Renal cortical epithelial cell (primary cell): ENCODE results near the gene ZSCAN22. TPM values are rescaled to one million over a fixed set of nuclear protein-coding genes. Genes with fewer than 3 reads are reported as not detected.

Experiments used
- DNase-seq: peaks from one replicate; pipeline ENCODE4 v3.0.0-alpha.2; 2011; ENCODE audit warnings: low read depth
- total RNA-seq: library from RNA; depleted of rRNA; stranded (reverse); fragments of >200 nt; gene quantifications from 2 replicates; pipeline ENCODE4 v1.2.3, GENCODE V29; 2014

Gene ZSCAN22
- total RNA-seq, 1 donor from 2014 or later = 4.0 TPM

- no peak for DNase-seq
Measured at GRCh38 chr19:58351558-58351878, 24.7 kb downstream of the ZSCAN22 start.

GRCh38 chr19:58351990-58352755 is 25.4 kb downstream of the ZSCAN22 start:
- no peak for DNase-seq

- no peak for DNase-seq
Measured at GRCh38 chr19:58352760-58353671, 26.2 kb downstream of the ZSCAN22 start, which contains the start of gene A1BG. A1BG (minus strand) TSS chr19:58353492; CDS start chr19:58353437, 55 bp downstream.

GRCh38 chr19:58353717-58354477 is 27.1 kb downstream of the ZSCAN22 start:
- no peak for DNase-seq

GRCh38 chr19:58354478-58355030 is 27.8 kb downstream of the ZSCAN22 start:
- DNase-seq = no peak

GRCh38 chr19:58355215-58355796 is 28.5 kb downstream of the ZSCAN22 start:
- no peak for DNase-seq

GRCh38 chr19:58355908-58356765 is 29.3 kb downstream of the ZSCAN22 start:
- no peak for DNase-seq

GRCh38 chr19:58356766-58357480 is 30.1 kb downstream of the ZSCAN22 start:
- DNase-seq = no peak

- DNase-seq = no peak
Measured at GRCh38 chr19:58357481-58358145, 30.8 kb downstream of the ZSCAN22 start.

- no peak for DNase-seq
Measured at GRCh38 chr19:58361900-58362271, 35.1 kb downstream of the ZSCAN22 start.

GRCh38 chr19:58362272-58362994 is 35.6 kb downstream of the ZSCAN22 start, which contains the start of gene ZNF497:
ZNF497 (minus strand) TSS chr19:58362751; CDS start chr19:58357635, 5,116 bp downstream.
- DNase-seq = peak; percentile 86

- no peak for DNase-seq
Measured at GRCh38 chr19:58364146-58364545, 37.4 kb downstream of the ZSCAN22 start.

- no peak for DNase-seq
Measured at GRCh38 chr19:58366585-58367430, 40.0 kb downstream of the ZSCAN22 start.

GRCh38 chr19:58367698-58368454 is 41.1 kb downstream of the ZSCAN22 start:
- DNase-seq = no peak

GRCh38 chr19:58368561-58369360 is 42.0 kb downstream of the ZSCAN22 start:
- DNase-seq = no peak
